HepG2 (cell line): ENCODE measurements around the gene ATP2C2. TPM values are rescaled to one million over a fixed set of nuclear protein-coding genes. Genes with fewer than 3 reads are reported as not detected.

ENCODE experiments used
- ARID2 ChIP-seq: sonication (generic); formaldehyde crosslinking; IDR thresholded peaks from 2 replicates; pipeline ENCODE4 v1.8.1; 2022; ENCODE audit warnings: mild to moderate bottlenecking, missing genetic modification reagents, borderline replicate concordance
- EED ChIP-seq: sonication (generic); formaldehyde crosslinking; IDR thresholded peaks from 2 replicates; pipeline ENCODE4 v1.5.0; 2020; ENCODE audit warnings: mild to moderate bottlenecking, missing genetic modification reagents
- GATAD1 ChIP-seq: IDR thresholded peaks from 2 replicates; pipeline ENCODE4 v1.6.1; 2016; ENCODE audit warnings: missing genetic modification reagents, missing compliant biosample characterization
- GLI4 ChIP-seq: sonication (generic); formaldehyde crosslinking; IDR thresholded peaks from 2 replicates; pipeline ENCODE4 v1.5.1; 2020; ENCODE audit warnings: missing genetic modification reagents, mild to moderate bottlenecking, moderate library complexity, borderline replicate concordance
- GMEB1 ChIP-seq: sonication (generic); formaldehyde crosslinking; IDR thresholded peaks from 2 replicates; pipeline ENCODE4 v1.5.1; 2020; ENCODE audit warnings: missing genetic modification reagents, mild to moderate bottlenecking, borderline replicate concordance
- KLF12 ChIP-seq: sonication (generic); formaldehyde crosslinking; IDR thresholded peaks from 2 replicates; pipeline ENCODE4 v1.4.0; 2020; ENCODE audit warnings: missing genetic modification reagents, borderline replicate concordance
- NR2C2 ChIP-seq: sonication (generic); formaldehyde crosslinking; IDR thresholded peaks from 2 replicates; pipeline ENCODE4 v1.4.0; 2020; ENCODE audit warnings: missing genetic modification reagents, mild to moderate bottlenecking, moderate library complexity, borderline replicate concordance
- PAXIP1 ChIP-seq: sonication (generic); formaldehyde crosslinking; conservative IDR thresholded peaks from 2 replicates; pipeline ENCODE4 v1.4.0; 2020; ENCODE audit warnings: mild to moderate bottlenecking, missing genetic modification reagents, moderate library complexity
- RARA ChIP-seq: IDR thresholded peaks from 2 replicates; pipeline ENCODE4 v1.6.1; 2016; ENCODE audit warnings: missing genetic modification reagents, missing compliant biosample characterization
- RFX3 ChIP-seq: IDR thresholded peaks from 2 replicates; pipeline ENCODE4 v1.6.1; 2016; ENCODE audit warnings: missing biosample characterization, missing genetic modification reagents
- STAT5B ChIP-seq: sonication (generic); formaldehyde crosslinking; IDR thresholded peaks from 2 replicates; pipeline ENCODE4 v1.4.0; 2020; ENCODE audit warnings: missing genetic modification reagents
- TAF1 ChIP-seq: sonication (generic); formaldehyde crosslinking; IDR thresholded peaks from 2 replicates; pipeline ENCODE4 v1.4.0; 2020; ENCODE audit warnings: missing genetic modification reagents
- TEAD3 ChIP-seq: optimal IDR thresholded peaks from 2 replicates; pipeline ENCODE3; 2016; ENCODE audit warnings: borderline replicate concordance
- THAP8 ChIP-seq: sonication (generic); formaldehyde crosslinking; IDR thresholded peaks from 2 replicates; pipeline ENCODE4 v1.5.1; 2020; ENCODE audit warnings: missing genetic modification reagents, mild to moderate bottlenecking, borderline replicate concordance
- THYN1 ChIP-seq: sonication (generic); formaldehyde crosslinking; IDR thresholded peaks from 2 replicates; pipeline ENCODE4 v1.8.1; 2023; ENCODE audit warnings: low read depth, mild to moderate bottlenecking, moderate library complexity, missing genetic modification reagents, borderline replicate concordance
- ZBTB3 ChIP-seq: sonication (generic); formaldehyde crosslinking; IDR thresholded peaks from 2 replicates; pipeline ENCODE4 v1.4.0; 2020; ENCODE audit warnings: low read depth, mild to moderate bottlenecking, moderate library complexity, missing genetic modification reagents, borderline replicate concordance
- ZBTB34 ChIP-seq: sonication (generic); formaldehyde crosslinking; IDR thresholded peaks from 2 replicates; pipeline ENCODE4 v1.8.0; 2022; ENCODE audit warnings: mild to moderate bottlenecking, missing genetic modification reagents
- ZHX1 ChIP-seq: sonication (generic); formaldehyde crosslinking; IDR thresholded peaks from 2 replicates; pipeline ENCODE4 v1.8.1; 2022; ENCODE audit warnings: low read depth, mild to moderate bottlenecking, missing genetic modification reagents
- ZNF780A ChIP-seq: sonication (generic); formaldehyde crosslinking; IDR thresholded peaks from 2 replicates; pipeline ENCODE4 v1.8.0; 2022; ENCODE audit warnings: mild to moderate bottlenecking, missing genetic modification reagents, moderate library complexity
- polyA plus RNA-seq, 8 experiments: library from polyadenylated mRNA; depleted of rRNA in 3 of 8; stranded (reverse) in 7 of 8; unstranded in 1 of 8; fragments of >200 nt; fragmentation: Illumina TruSeq in 4 of 8; extraction: Trizol in 4 of 8; gene quantifications; 2 replicates each; pipeline versions ENCODE4 v1.2.1 to v1.2.3, GENCODE V29; 2011 to 2016; ENCODE audit warnings: low read depth in 4 of 8, missing spikeins in 1 of 8, mixed read lengths in 1 of 8; ENCODE audit not compliant: insufficient read depth in 1 of 8
- total RNA-seq, 5 experiments: library from RNA; depleted of rRNA; stranded (reverse); fragments of >200 nt; fragmentation: Illumina TruSeq; extraction: Trizol; gene quantifications; 2 replicates each; pipeline ENCODE4 v1.2.3, GENCODE V29; 2016; ENCODE audit warnings: low read depth in 1 of 5

The ATP2C2 gene
- total and polyA plus RNA-seq, 2 of the 13 experiments (the other 11 are each of a cell fraction or from before 2014, with no cell fraction given): 0.07 TPM; not detected in 1

- TF ChIP-seq PAXIP1: peak; percentile 45; the same call in 1 of the 2 replicates
- no peak for TF ChIP-seq ZBTB3 (CRISPR knock-in tag)
- no peak for TF ChIP-seq TAF1 (CRISPR knock-in tag)
- TF ChIP-seq RFX3: no peak
- TF ChIP-seq ZHX1 (CRISPR knock-in tag): no peak
- no peak for TF ChIP-seq GLI4 (CRISPR knock-in tag)
- TF ChIP-seq STAT5B (CRISPR knock-in tag): no peak
- peak; percentile 46; the same call in 1 of the 2 replicates for TF ChIP-seq RARA (CRISPR knock-in tag)
- TF ChIP-seq TEAD3 (CRISPR knock-in tag): peak; percentile 52
- no peak for TF ChIP-seq KLF12 (CRISPR knock-in tag)
- TF ChIP-seq ARID2: no peak
- no peak for TF ChIP-seq THAP8 (CRISPR knock-in tag)
- TF ChIP-seq GATAD1 (CRISPR knock-in tag): no peak
- TF ChIP-seq GMEB1 (CRISPR knock-in tag): no peak
- no peak for TF ChIP-seq ZNF780A (CRISPR knock-in tag)
- no peak for TF ChIP-seq EED (CRISPR knock-in tag)
- 0 out of 2 replicates have a peak, but pooled peaks have one; percentile 44 for TF ChIP-seq NR2C2 (CRISPR knock-in tag)
- no peak for TF ChIP-seq ZBTB34 (CRISPR knock-in tag)
- TF ChIP-seq THYN1 (CRISPR knock-in tag): no peak
Measured at GRCh38 chr16:84475643-84476240, 107.4 kb downstream of the ATP2C2 start (continued).
